COR-L47 (cell line): ENCODE results near the gene DGCR6.
"Not testable (repeated sequence)": the region's sequence is repeated elsewhere in the genome, so short reads cannot be mapped to it uniquely, and the experiment has no call there.

Experiments
- DNase-seq: peaks from one replicate; lab custom pipeline; 2025; lab: John Stamatoyannopoulos, UW

Gene DGCR6

DNA sequence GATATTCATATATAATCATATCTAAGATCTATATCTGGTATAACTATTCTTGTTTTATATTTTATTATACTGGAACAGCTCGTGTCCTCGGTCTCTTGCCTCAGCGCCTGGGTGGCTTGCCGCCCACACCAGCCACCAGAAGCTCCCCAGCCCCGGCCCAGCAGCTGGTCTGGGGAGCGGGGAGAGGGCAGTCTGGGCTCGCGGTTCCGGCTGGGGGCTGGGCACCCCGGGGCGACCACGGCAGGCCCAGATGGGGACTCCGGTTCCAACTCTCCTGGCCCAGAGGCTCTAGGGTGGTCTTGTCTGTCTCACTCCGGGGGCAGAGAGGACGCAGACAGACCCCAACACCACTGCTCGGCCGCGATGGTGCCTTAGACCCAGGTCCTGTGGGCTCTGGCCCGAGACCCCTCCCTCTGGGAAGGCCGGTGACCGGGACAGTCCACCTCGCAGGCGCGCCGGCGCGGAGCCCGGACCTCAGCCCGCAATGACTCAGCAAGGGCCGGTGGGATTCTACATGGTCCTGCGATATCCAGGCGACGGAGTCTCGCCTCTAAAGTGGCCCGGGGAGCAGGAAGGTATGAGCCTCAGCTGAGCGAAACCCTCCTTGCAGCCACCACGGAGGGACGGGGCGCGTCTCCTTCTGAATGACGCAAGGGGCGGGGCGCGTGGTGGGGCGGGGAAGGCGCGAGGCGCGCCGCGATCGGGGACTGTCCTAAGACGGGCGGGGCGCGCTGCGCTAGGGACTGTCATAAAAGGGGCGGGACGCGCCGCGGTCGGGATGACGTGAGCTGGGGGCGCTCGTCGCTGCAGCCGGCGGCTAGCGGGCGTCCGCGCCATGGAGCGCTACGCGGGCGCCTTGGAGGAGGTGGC lies at the start of gene DGCR6:
Gene DGCR6 (plus strand): TSS at position 781 of the 870 bp plus-strand sequence. CDS start 55 bp downstream, at position 836.
- DNase-seq: no peak

DNA sequence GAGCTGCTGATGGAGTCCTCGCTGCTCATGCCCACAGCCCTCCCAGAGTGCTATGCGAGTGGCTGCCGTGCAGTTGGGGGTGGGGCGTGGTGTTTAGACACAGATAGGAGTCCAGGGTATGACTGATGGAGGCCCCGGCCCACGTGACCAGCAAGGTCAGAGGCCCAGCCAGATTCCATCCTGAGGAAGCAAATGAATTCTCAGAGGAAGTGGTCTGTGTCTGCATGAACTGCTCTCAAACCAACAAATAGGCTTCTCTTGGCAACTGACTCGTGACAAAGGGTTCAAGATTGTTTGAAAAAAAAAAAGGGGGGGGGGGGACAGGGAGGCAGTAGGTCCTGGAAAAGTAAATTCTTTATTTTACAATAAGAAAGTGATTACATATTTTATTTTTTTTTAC lies 46.8 kb upstream of the DGCR6 start:
- not testable (repeated sequence) for DNase-seq

DNA sequence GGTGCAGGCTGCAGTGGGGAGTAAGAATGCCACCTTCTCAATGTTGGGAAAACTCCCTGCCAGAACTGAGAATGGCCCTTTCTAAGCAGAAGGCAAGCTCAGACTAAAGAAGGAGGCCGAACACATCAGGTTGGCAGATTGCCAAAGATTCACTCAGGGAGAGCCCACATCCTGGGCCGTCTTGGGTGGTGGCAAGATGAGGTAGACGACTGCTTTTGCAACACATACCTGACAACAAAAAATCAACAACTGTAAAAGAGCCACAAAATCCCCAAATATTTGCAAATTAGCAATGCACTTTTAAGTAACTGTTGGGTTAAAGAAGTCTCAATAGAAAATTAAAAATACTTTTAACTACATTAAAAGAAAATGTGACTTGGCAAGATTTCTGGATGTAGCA lies 24.9 kb upstream of the DGCR6 start:
- not testable (repeated sequence) for DNase-seq

DNA sequence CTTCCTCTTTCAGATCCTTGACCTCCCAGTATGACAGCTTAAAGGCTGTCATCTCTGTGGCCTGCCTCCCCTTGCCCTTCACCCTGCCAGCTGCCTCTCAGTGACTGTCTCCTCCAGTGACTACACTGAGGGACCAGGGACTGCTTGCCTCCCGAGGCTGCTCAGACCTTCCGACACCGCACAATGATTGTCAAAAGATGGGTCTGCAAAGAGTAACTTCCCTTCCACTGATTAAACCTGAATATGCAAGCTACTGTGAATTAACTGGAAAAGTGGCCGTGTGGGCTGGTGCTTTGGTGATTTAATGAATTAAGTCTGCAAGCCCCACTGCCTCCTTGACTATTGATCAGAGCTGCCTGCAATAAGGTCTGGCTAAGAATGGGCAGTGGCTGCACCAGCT lies 21.7 kb upstream of the DGCR6 start:
- DNase-seq: not testable (repeated sequence)

DNA sequence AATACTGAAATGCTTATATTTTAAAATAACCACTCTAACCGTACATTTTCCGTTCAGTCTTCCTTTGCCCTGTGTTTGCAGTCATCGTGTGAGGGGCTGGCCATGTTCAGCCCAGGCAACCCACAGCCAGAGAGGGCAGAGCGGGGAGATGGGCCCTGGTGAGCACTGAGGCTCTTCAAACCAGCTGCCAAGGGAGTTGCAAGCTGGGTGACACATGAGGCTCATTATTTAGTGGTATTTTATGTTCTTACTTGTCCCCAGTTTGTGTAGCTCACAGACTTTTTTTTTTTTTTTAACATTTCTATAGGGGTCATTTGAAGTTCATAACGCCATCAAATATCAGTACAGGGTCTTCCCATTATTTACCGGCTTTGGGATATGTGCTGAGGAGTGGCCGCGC lies 18.0 kb upstream of the DGCR6 start:
- DNase-seq: no peak

DNA sequence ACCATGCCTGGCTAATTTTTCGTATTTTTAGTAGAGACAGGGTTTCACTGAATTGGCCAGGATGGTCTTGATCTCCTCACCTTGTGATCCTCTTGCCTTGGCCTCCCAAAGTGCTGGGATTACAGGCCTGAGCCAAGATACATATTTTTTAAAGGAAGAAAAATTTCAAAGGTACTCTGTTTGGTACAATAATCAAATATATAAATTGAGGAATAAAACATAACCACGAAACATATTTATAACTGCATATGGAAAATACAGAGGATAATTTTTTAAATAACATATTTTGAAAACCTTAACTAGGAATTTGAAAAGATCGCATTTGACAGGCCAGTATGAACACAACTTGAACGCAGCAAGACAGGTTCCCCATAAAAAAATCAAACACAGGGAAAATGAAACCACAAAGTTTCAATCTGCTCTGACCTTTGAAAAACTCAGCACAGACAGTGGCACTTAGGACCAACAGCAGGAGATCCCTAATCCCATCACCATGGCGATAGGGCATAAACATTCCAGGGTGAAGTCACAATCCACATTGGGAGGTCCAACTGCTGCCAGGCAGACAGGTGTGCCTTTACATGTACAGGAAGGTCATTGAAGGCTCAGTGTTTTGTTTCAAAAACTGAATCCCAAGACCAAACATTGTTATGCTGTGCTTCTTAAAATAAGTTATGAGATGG lies 15.5 kb upstream of the DGCR6 start:
- not testable (repeated sequence) for DNase-seq

DNA sequence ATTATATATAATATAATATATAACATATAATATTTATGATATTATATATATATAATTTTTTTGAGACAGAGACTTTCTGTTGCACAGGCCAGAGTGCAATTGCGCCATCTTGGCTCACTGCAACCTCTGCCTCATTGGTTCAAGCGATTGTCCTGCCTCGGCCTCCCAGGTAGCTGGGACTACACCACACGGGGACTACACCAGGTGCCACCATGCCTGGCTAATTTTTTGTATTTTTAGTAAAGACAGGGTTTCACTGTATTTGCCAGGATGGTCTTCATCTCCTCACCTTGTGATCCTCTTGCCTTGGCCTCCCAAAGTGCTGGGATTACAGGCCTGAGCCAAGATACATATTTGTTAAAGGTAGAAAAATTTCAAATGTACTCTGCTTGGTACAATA lies 12.3 kb upstream of the DGCR6 start:
- not testable (repeated sequence) for DNase-seq

DNA sequence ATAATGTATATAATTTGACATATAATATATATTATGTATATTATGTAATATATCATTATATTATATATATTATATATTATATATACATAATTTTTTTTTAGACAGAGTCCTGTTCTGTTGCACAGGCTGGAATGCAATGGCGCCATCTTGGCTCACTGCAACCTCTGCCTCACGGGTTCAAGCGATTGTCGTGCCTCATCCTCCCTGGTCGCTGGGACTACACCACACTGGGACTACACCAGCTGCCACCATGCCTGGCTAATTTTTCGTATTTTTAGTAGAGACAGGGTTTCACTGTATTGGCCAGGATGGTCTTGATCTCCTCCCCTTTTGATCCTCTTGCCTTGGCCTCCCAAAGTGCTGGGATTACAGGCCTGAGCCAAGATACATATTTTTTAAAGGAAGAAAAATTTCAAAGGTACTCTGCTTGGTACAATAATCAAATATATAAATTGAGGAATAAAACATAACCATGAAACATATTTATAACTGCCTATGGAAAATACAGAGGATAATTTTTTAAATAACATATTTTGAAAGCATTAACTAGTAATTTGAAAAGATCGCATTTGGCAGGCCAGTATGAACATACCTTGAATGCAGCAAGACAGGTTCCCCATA lies 10.0 kb upstream of the DGCR6 start:
- not testable (repeated sequence) for DNase-seq

DNA sequence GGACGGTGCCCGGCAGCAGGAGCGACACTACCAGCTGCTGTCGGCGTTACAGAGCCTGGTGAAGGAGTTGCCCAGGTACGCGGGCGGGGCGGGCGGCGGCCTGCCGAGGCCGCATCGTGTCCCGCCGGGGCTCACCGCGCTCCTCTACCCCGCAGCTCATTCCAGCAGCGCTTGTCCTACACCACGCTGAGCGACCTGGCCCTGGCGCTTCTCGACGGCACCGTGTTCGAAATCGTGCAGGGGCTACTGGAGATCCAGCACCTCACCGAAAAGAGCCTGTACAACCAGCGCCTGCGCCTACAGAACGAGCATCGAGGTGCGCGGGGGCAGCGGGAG lies 258 bp downstream of the DGCR6 start:
- DNase-seq: not testable (repeated sequence)

DNA sequence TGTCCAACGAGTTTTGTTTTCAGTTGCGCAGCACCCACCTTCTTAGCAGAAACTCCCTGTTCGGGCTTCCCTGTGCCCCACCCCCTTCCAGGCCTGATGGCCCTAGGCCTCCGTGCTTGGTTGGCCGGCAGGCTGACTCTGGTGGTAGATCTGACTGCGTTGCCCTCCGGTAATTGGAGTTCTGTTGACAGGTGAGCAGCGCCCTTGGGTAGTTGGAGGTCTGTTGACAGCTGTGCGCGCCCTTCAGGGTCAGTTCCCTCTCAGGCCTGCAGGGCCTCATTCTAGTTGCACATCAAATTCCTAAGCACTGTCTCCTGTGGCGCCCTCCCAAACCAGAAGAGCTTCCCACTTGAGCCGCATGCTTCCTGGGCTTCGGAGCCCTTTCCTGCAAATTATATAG lies 776 bp downstream of the DGCR6 start:
- DNase-seq: no peak

DNA sequence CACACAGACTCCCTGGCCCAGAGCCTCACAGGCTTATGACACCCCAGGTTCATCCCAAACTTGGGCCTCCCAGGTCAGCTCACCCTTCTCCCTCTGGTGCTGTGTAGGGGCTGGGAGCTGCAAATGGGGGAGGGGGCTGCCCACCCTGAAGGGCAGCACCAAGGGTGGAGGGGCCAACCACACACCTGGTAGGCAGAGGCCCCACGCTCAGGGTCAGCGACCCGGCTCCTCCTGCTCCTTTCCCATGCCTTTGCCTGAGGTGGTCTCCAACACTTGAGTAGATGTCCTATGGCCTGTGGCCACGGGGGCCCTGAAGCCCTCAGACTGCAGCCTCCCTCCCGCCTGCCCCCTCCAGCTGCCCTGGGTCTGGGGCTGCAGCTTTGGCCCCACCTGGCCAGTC lies 3.4 kb downstream of the DGCR6 start:
- DNase-seq: no peak

DNA sequence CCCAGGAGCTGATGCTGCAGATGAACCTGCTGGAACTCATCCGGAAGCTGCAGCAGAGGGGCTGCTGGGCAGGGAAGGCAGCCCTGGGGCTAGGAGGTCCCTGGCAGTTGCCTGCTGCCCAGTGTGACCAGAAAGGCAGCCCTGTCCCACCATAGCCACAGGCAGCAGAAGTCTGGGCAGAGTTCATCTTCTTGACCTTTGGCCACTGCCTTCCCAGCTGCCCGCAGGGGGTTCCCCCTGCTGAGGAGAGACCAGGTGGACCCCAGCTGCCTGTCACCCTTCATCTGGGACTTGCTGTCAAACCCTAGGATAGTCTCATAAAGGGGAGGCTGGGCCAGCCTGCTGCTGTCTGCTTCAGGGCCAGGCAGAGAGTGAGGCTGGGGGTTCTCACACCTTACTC lies 5.4 kb downstream of the DGCR6 start:
- not testable (repeated sequence) for DNase-seq

DNA sequence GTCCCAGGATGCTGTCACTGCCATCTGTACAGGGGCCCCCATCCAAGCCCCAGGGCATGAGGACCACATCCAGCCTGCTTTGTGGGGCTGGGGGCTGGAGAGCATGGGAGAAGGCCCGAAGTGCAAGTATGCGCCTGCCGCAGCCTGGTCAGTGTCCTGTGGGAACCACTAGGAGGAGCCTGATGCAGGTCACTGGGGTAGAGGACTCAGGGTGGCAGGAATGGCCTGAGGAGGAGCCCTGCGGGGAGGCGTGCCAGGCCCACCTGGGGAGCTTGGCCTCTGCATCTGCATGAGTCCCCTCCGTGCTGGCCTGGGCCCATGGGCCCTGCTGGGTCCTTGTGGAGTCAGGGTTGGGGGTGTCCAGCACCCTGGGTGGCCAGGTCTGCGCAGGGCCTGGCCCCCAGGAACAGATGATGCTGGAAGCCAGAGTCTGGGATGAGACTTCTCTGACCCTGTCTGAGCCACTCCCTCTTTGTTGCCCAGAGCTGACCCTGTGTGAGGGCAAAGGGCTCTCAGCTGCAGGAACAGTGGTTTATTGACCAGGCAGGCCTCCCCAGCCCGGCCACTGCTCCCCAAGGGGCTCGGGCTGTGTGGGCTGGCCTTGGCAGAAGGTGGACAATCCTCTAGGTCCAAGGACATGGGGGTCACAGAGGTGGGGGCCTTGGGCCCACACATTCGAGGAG lies 6.3 kb downstream of the DGCR6 start:
- DNase-seq: not testable (repeated sequence)

DNA sequence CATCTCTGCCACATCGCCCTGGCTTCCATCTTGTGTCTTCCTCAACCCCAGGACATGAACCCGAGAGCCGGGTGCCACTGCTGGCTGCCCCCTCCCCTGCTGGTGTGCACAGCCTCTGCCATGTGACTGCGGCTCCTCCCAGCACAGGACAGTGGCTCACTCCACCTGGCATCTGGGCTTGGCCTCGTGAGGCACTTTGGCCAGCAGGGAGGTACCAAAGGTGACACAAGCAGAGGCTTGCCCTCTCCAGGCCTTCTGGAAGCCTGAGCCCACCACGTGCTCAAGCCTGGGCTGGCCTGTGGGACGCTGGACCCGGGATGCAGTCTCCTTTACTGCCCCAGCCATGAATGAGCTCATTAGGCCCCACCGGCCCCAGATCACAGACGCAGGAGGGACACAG lies 8.4 kb downstream of the DGCR6 start:
- DNase-seq: not testable (repeated sequence)

DNA sequence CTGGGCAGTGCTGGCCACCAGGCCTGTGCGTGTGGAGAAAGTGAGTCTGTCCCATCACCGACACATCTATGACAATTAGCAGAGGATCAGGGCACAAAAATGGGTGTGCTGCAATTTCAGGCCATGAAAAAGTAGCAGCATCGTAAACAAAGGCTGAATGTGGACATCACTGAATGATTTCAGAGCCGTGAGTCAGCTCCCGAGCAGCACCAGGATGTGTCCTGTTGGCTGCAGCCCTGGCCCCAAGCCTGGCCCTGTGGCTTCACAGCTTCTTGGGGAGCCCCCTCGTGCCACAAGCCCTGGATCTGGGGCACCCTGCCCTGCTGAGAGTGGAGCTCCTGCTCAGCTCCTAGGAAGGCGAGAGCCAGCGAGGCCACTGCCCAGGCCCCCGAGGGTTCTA lies 9.4 kb downstream of the DGCR6 start:
- not testable (repeated sequence) for DNase-seq

DNA sequence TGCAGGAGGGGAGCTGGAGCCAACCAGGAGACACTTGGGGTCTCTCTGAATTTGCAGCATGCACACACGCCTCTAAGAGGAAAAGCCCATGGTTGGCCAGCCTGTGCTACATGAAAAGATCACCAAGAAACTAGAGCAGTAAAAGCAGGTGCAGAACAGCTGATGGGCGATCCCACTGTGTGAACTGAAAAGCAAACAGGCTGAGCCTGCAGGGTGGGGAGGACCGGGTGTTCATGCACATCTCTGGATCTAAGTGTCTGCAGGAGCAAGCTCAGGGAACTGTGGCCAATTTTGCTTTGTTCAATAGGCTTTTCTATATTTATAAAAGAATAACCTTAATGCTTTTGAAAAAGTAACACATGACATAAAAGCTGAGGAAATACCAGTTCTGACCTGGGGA lies 11.7 kb downstream of the DGCR6 start:
- DNase-seq: not testable (repeated sequence)

DNA sequence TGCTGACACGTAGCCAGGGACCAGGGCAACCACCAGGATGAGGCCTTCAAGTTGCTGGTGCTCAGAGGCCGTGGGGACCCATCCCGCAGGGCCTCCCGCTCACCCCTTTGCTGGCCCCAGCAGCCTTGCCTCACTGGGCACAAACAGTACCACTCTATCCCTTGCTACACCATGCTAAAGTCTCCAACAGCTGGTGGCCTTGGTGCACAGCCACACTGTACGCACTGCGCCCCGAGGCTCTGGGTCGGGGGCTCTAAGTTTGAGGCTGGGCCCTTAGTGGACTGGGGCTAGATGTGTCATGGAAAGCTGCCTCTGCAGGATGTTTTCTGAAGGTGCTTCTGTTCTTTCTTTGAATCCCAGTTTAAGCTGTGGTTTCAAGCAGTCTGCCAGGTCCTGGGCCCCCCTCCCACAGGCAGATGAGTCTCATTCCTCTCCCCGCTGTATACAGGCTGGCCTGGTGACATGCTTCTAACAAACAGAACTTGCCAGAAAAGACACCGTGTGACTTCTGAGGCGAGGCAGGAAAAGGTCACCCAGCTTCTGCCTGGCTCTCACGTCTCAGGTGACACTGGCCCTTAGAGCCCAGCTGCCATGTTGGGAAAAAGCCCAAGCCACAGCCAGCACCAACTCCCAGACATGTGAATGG lies 14.3 kb downstream of the DGCR6 start:
- not testable (repeated sequence) for DNase-seq

DNA sequence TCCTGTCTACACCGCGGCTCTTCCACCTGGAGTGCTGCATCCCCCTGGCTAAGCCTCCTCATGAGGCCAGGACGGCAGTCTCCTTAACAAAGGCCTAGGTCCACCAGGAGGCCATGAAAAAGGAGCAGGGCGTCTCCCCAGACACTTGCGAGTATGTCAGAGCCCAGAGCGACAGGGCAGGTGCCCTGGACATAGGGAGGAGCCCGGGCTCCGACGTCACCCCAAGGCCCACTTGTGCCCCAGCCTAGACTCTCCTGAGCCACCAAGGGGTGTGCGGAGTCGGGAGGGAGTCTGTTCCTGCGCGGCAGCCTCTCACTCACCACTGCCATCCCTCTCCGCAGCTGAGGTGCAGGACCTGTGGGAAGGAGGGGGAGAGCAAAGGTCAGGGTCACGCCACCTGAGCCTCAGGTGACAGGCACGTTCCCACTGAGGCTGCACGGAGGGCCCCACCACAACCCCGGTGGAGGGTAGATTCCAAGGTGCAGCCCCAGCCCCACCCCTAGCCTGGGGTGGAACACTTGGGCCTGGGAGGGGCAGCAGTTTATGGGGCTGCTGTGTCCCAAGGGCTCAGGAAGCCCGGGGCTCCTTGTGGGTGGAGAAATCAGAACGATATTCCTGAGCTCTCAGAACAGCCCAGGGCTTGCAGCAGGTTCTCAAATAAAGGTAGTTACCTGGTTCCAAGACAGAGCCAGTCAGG lies 19.4 kb downstream of the DGCR6 start:
- DNase-seq: no peak

DNA sequence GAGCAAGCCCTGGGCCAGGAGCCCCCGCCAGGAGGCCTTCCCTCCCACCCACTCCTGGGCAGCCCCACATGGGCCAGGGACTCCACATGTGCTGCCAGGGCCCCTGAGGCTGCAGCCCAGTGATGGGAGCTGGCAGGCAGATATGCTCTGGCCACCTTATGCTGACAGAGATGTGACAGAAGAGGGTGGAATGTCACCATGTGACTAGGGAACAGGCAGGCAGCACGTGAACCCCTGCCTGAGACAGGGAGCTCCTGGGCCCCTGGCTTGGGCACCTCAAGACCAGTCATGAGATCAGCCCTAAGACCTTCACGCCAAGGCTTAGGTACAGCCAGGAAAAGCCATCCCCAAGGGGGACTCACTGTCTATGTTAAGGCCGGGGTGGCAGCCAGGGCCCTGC lies 20.9 kb downstream of the DGCR6 start:
- no peak for DNase-seq

DNA sequence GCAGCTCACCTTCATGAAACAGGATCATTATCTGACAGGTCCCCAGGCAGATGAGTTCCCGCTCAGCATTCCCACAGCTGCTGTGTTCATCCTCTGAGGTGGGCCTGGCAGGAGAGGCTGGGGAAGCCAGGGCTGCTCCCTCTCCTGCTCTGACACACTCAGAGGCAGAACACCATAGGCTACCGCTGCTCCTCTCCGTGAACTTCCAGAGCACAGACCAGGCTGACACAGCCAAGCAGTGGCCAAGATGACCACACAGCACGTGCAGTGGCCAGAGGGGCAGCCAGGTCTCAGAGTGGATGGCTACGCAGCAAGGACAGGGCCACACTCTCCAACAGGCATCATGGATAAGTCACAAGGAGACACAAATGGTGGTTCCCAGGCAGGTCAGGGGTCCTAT lies 21.5 kb downstream of the DGCR6 start:
- no peak for DNase-seq

DNA sequence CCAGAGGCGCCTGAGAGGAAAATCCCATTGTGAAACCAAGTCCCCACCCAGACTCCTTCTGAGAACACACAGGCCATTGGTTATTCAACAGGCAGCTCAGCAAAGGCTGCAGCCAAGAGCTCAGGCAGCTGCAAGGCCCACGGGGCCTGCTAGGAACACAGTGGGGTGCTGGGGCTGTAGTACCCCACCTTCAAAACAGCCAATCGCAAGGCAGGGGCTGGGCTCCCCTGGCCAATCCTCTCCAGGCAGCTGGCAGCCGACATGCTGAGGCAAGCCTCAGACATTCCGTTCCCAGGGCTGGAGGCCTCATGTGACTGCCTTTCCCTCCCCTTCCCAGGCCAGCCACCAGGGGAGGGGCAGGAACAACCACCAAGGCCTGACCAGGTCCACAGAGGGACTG lies 23.3 kb downstream of the DGCR6 start:
- no peak for DNase-seq
